Omental fat pad (tissue), 4 donors: ENCODE data around the gene BRME1. TPM values are rescaled to one million over a fixed set of nuclear protein-coding genes. Genes with fewer than 3 reads are reported as not detected.
"Not testable (repeated sequence)": the region's sequence is repeated elsewhere in the genome, so short reads cannot be mapped to it uniquely, and the experiment has no call there.

Experiments used
- ATAC-seq: fragments of 150-250 bp; one replicate; pipeline ENCODE4 v1.9.1; 2016; ENCODE audit warnings: mild to moderate bottlenecking, moderate library complexity; ENCODE audit not compliant: low FRiP score
- DNase-seq: peaks from one replicate; pipeline ENCODE4 v3.0.0-alpha.2; 2019; ENCODE audit warnings: low spot score
- total RNA-seq, 4 donors: library from RNA; depleted of rRNA; stranded (reverse); fragments of >200 nt; gene quantifications; one replicate each; pipeline ENCODE4 v1.1.0, GENCODE V29; 2016
- TF ChIP-seq, protein P1 (sequence below), 3 donors: fragments of 450-650 bp; IDR thresholded peaks; one replicate each; pipeline ENCODE4 v1.5.1; 2016 to 2017; ENCODE audit warnings: antibody characterized with exemption in 3 of 3, mild to moderate bottlenecking in 3 of 3, moderate library complexity in 2 of 3

BRME1 gene
- total RNA-seq, 4 donors from 2014 or later, result 0.46 to 0.95 TPM; not detected in 2

DNA sequence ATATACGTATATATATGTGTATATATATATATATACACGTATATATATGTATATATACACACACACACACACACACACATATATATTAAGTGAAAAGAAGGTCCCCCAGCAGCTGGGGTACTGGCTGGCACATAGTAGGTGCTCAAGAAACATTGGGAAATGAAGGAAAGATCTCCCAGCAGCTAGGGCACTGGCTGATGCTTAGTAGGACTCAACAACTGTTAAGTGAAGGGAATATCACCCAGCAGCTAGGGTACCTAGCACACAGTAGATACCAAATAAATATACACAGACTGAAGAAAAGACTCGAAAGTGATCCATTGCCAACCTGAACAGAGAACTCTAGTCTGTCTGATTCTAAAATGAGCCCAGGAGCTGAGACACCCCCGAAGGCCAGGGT is 20.1 kb upstream of the BRME1 start:
- DNase-seq (no peak), ATAC-seq (no peak)
- TF ChIP-seq, protein P1, sequence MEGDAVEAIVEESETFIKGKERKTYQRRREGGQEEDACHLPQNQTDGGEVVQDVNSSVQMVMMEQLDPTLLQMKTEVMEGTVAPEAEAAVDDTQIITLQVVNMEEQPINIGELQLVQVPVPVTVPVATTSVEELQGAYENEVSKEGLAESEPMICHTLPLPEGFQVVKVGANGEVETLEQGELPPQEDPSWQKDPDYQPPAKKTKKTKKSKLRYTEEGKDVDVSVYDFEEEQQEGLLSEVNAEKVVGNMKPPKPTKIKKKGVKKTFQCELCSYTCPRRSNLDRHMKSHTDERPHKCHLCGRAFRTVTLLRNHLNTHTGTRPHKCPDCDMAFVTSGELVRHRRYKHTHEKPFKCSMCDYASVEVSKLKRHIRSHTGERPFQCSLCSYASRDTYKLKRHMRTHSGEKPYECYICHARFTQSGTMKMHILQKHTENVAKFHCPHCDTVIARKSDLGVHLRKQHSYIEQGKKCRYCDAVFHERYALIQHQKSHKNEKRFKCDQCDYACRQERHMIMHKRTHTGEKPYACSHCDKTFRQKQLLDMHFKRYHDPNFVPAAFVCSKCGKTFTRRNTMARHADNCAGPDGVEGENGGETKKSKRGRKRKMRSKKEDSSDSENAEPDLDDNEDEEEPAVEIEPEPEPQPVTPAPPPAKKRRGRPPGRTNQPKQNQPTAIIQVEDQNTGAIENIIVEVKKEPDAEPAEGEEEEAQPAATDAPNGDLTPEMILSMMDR (IDR thresholded peaks at IDR 0.05), result no peak

DNA sequence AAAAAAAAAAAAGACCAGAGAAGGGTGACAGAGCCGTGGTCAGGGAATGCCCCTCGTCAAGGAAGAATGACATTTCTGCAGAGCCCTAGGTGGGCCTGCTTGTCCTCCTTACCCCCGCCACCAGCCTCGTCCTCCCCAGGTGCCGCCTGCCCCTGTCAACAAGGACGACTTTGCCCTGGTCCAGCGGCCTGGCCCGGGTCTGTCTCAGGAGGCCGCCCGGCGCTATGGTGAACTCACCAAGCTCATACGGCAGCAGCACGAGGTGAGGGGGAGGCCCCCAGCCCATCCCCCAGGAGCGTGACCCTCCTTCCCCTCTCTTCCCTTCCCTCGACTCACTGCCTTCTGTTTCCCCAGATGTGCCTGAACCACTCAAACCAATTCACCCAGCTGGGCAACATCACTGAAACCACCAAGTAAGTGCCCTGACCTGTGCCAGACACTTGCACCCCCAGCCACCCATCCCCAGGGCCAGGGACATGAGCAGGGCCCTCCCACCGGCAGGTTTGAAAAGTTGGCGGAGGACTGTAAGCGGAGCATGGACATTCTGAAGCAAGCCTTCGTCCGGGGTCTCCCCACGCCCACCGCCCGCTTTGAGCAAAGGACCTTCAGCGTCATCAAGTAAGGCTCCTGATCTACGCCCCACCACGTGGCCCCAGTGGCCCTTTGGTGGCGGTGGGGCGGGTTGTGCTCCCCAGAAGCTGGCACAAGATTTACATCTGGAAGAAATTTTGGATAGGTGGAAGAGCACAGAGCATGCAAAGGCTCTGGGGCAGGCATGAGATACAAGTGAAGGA is 17.5 kb upstream of the BRME1 start:
- TF ChIP-seq, protein P1 (IDR thresholded peaks at IDR 0.05), result no peak
- no peak for ATAC-seq
- DNase-seq, result no peak

DNA sequence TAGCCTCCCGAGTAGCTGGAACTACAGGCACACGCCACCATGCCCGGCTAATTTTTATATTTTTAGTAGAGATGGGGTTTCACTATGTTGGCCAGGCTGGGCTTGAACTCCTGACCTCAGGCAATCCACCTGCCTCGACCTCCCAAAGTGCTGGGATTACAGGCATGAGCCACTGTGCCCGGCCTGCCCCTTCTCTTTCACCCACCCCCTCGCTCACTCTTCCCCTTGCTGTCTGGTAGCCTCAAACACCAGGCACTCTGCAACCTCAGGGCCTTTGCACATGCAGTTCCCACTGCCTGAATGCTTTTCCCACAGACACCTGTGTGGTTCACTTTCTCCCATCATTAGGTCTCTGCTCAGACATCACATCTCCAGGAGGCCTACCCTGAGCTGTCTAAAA is 16.2 kb upstream of the BRME1 start:
- not testable (repeated sequence) for ATAC-seq, DNase-seq

DNA sequence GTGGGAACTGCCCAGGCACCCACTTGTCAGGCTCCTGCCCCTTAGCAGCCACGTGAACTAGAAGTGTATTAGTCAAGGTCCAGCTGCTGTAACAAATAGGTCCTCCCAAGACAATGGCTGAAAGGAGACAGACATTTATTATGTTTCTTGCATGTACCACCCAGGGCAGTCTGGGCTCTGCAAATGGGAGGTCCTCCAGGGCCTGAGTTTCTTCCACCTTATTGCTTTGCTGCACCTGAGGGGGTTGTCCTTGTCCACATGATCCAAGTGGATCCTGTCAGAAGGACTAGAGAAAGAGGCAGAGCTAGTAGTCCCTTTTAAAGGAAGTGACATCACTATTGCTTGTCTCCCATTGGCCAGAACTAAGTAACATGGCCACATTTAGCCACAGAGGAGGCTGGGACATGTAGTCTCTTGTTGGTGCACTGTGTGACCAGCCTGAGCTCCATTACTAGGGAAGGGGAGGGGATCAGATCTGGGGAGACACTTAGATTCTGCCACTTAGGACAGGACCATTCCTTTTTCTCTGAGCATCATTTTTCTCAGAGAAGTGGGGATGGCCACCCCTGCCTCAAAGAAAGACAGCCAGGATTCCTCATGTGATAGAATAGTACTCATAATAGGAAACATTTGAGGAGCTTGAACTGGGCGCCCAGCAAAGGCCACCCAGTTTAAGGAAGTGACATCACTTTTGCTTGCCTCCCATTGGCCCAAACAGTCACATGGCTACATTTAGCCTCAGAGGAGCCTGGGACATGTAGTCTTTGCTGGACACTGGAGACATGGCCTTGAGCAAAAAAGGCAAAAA is 15.2 kb upstream of the BRME1 start:
- DNase-seq, result no peak
- ATAC-seq, result no peak
- TF ChIP-seq, protein P1 (IDR thresholded peaks at IDR 0.05), result no peak

DNA sequence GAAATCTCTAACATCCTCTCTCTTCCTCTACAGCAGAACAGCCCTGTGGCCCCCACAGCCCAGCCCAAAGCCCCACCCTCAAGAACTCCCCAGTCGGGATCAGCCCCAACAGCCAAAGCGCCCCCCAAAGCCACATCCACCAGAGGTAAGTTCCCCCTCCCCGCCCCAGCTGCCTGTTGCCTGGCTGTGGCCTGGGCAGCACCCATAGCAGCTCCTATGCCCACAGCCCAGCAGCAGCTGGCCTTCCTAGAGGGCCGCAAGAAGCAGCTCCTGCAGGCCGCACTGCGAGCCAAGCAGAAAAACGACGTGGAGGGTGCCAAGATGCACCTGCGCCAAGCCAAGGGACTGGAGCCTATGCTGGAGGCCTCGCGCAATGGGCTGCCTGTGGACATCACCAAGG is 14.6 kb upstream of the BRME1 start:
- DNase-seq, result no peak
- ATAC-seq, result no peak
- TF ChIP-seq, protein P1 (IDR thresholded peaks at IDR 0.05), result no peak

DNA sequence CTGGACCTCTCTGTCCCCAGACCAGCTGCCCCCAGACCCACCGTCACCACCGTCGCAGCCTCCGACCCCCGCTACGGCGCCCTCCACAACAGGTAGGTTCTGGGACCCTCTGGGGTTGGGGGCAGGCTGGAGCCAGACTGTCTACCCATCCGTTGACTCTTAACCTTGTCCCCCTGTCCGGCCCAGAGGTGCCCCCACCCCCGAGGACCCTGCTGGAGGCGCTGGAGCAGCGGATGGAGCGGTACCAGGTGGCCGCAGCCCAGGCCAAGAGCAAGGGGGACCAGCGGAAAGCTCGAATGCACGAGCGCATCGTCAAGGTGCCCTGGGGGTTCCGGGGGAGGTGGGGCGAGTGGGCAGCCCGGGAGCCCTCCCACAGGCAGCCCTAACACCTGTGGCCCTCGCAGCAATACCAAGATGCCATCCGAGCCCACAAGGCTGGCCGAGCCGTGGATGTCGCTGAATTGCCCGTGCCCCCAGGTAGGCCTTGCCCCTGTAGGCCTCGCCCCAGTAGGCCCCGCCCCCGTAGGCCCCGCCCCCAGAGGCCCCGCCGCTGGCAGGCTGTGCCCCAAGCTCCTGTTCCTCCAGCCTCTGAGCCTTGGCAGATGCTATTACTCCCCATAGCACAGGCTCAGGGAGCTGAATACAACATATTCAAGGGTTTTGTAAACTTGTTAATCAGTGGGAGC is 13.0 kb upstream of the BRME1 start:
- TF ChIP-seq, protein P1 (IDR thresholded peaks at IDR 0.05), result no peak
- ATAC-seq, result no peak

DNA sequence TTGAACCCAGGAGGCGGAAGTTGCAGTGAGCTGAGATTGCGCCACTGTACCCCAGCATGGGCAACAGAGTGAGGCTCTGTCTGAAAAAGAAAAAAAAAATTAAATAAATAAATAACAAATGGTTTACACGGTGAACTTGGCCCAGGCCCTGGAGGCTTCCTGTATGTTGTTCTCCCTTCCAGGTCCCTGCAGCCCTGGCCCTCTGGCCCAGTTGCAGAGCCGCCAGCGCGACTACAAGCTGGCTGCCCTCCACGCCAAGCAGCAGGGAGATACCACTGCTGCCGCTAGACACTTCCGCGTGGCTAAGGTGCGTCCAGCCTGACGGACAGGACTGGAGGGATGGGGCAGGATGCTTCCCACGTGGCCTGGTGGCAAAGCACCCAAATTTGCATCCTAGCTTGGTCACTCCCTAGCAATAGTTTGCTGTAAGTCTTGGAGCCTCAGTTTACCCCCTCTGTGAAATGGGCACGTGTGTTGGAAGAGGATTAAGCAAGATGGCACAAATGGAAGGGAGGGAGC is 12.0 kb upstream of the BRME1 start:
- DNase-seq, result no peak
- TF ChIP-seq, protein P1 (IDR thresholded peaks at IDR 0.05), result no peak
- ATAC-seq, result no peak

More for the DNA sequence above, 13.0 kb upstream of the BRME1 start:
- no peak for DNase-seq
